CD4-positive, alpha-beta memory T cell (primary cell): Measurements from ENCODE around the gene GABBR1. TPM values are rescaled to one million over a fixed set of nuclear protein-coding genes. Genes with fewer than 3 reads are reported as not detected.

Source experiments
- CTCF ChIA-PET: fragments of 350-600 bp; sonication (Branson Sonifier 250); formaldehyde crosslinking; loops from one replicate; lab custom pipeline; 2021; ENCODE audit warnings: inconsistent platforms; ENCODE audit not compliant: partially characterized antibody; lab: Charles Lee
- POLR2A ChIA-PET: fragments of 350-600 bp; sonication (Branson Sonifier 250); formaldehyde crosslinking; loops from one replicate; lab custom pipeline; 2021; ENCODE audit not compliant: partially characterized antibody; lab: Charles Lee
- DNase-seq, 5 donors: peaks; one replicate each; pipeline versions ENCODE4 v3.0.0 to v3.0.0-alpha.2; 2020 to 2022; ENCODE audit warnings: mixed read lengths in 1 of 5
- H3K27ac ChIP-seq: one replicate; pipeline ENCODE4 v1.7.0; 2013; ENCODE audit warnings: low read depth, low read length
- H3K27me3 ChIP-seq: 2 replicates; pipeline ENCODE4 v1.7.0; 2013; ENCODE audit warnings: mild to moderate bottlenecking, low read length, moderate library complexity; ENCODE audit not compliant: insufficient read depth
- H3K36me3 ChIP-seq: 2 replicates; pipeline ENCODE4 v1.7.0; 2013; ENCODE audit warnings: mild to moderate bottlenecking, low read length, moderate library complexity; ENCODE audit not compliant: insufficient read depth
- H3K4me1 ChIP-seq: 2 replicates; pipeline ENCODE4 v1.7.0; 2013; ENCODE audit warnings: mild to moderate bottlenecking, low read length, moderate library complexity; ENCODE audit not compliant: insufficient read depth
- H3K4me3 ChIP-seq, 2 donors: one replicate each; pipeline ENCODE4 v1.7.0; 2013; ENCODE audit warnings: low read length in 2 of 2, mild to moderate bottlenecking in 1 of 2
- H3K9me3 ChIP-seq, 2 donors: one replicate each; pipeline ENCODE4 v1.7.0; 2013; ENCODE audit warnings: low read length in 2 of 2, control low read depth in 1 of 2; ENCODE audit not compliant: control insufficient read depth in 1 of 2
- H3K27ac Mint-ChIP-seq, 7 donors: one replicate each; pipeline ENCODE4 v1.8.0; 2020 to 2021; ENCODE audit warnings: mixed read lengths in 7 of 7, mild to moderate bottlenecking in 6 of 7, inconsistent platforms in 3 of 7, moderate library complexity in 3 of 7
- H3K27me3 Mint-ChIP-seq, 2 donors: one replicate each; pipeline ENCODE4 v1.8.0; 2020 to 2021; ENCODE audit warnings: mixed read lengths in 2 of 2
- H3K36me3 Mint-ChIP-seq, 2 donors: one replicate each; pipeline ENCODE4 v1.8.0; 2020 to 2021; ENCODE audit warnings: mixed read lengths in 2 of 2, inconsistent platforms in 1 of 2, mild to moderate bottlenecking in 1 of 2
- H3K4me1 Mint-ChIP-seq, 4 donors: one replicate each; pipeline ENCODE4 v1.8.0; 2020 to 2021; ENCODE audit warnings: mixed read lengths in 4 of 4, mild to moderate bottlenecking in 1 of 4
- H3K4me3 Mint-ChIP-seq, 8 donors: one replicate each; pipeline ENCODE4 v1.8.0; 2020 to 2021; ENCODE audit warnings: mixed read lengths in 8 of 8, mild to moderate bottlenecking in 7 of 8, moderate library complexity in 6 of 8, inconsistent platforms in 3 of 8
- H3K9me3 Mint-ChIP-seq, 8 donors: one replicate each; pipeline ENCODE4 v1.8.0; 2020 to 2021; ENCODE audit warnings: mixed read lengths in 8 of 8, mild to moderate bottlenecking in 5 of 8, inconsistent platforms in 3 of 8, moderate library complexity in 1 of 8
- intact Hi-C: fragments of 100-400 bp; cut with micrococcal nuclease; formaldehyde crosslinking; loops from one replicate; pipeline ENCODE4 v1.15.1; 2023
- polyA plus RNA-seq, 2 donors: library from polyadenylated mRNA; unstranded; fragments of 300-500 nt; fragmentation: Illumina TruSeq; gene quantifications; one replicate each; pipeline ENCODE4 v1.2.3, GENCODE V29; 2021
- total RNA-seq, 2 experiments: library from RNA; stranded (reverse); gene quantifications; one replicate each; pipeline ENCODE4 v1.2.3, GENCODE V29; 2021

The GABBR1 gene
- total and polyA plus RNA-seq, 4 experiments from 2014 or later: 1.8 to 58.9 (median 30.2) TPM

DNA sequence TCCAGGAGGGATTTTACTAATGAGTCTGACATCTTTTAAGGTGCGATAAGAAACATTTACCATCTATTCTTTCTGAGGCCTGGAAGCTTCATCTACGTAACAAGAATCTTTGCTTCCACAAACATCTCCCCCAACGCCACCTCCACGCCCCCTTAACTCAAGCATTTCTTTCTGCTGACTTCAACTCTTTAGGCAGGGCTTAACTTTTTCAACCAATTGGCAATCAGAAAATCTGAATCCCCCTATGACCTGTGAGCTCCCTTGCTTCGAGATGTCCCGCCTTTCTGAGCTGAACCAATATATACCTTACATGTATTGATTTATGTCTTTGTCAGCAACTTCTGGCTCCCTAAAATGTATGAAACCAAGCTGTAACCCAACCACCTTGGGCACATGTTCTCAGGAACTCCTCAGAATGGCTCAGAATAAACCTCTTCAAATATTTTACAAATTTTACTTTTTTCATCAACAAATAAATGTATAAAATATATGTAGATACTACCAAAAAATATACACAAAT, 36.5 kb downstream of the GABBR1 start:
- H3K27me3 ChIP-seq: peaks cover 5% of the 10 kb centered on the region
- no peaks in the 10 kb centered on the region for H3K36me3 Mint-ChIP-seq
- no peak overlapping the region for H3K27ac ChIP-seq
- no peak overlapping the region for H3K4me3 ChIP-seq
- no peaks in the 10 kb centered on the region for H3K4me1 Mint-ChIP-seq
- DNase-seq: no peak
- H3K4me1 ChIP-seq: no peaks in the 10 kb centered on the region
- peaks cover 0 to 4% of the 10 kb centered on the region in 2 donors for H3K27me3 Mint-ChIP-seq
- intact Hi-C loops: no loop called here
- ChIA-PET POLR2A (no interaction called here), CTCF (interaction anchor here (1.2 kb wide), 1 partner anchor 21 kb away, joined by 3 read pairs; no protein-coding TSS in a partner anchor)
- H3K9me3 Mint-ChIP-seq: no peaks in the 10 kb centered on the region
- H3K4me3 Mint-ChIP-seq: no peak overlapping the region
- no peaks in the 10 kb centered on the region for H3K9me3 ChIP-seq
- H3K27ac Mint-ChIP-seq: no peak overlapping the region
- H3K36me3 ChIP-seq: no peaks in the 10 kb centered on the region

DNA sequence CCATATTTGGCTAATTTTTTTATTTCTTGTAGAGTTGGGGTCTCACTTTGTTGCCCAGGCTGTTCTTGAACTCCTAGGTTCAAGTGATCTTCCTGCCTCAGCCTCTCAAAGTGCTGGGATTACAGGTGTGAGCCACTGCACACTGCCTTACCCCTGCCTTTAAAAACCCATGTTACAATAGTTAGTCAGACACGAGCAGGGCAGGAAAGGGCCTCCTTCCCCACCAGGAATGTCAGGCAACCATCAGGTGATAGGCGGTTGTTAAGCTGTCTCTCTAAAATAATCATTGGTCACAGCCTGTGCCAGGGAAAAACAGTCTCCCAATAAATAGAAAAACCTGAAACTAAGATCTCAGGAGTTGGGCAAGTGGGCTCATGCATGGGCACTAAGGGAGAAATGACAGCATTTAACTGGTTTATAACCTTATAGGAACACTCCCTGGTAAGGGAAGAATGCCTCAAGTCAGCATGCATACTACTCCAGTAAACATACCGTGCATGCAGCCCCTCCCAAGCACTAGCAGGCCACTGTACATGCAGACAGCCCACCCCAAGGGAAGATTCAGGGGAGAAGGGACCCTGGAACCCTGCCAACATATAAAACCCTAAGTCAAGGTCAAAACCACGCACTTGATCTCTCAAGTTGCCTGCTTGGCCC, 39.7 kb downstream of the GABBR1 start:
- no peaks in the 10 kb centered on the region for H3K9me3 ChIP-seq
- Mint-ChIP-seq H3K27ac (no peak overlapping the region), H3K27me3 (peaks cover 5 to 15% of the 10 kb centered on the region in 2 donors), H3K9me3 (no peaks in the 10 kb centered on the region), H3K4me1 (peaks cover 0 to 1% (median 0%) of the 10 kb centered on the region in 4 donors), H3K4me3 (no peak overlapping the region), H3K36me3 (no peaks in the 10 kb centered on the region)
- CTCF ChIA-PET: no interaction called here
- no peaks in the 10 kb centered on the region for H3K36me3 ChIP-seq
- POLR2A ChIA-PET: no interaction called here
- peaks cover 15% of the 10 kb centered on the region for H3K27me3 ChIP-seq
- DNase-seq: no peak
- H3K4me1 ChIP-seq: no peaks in the 10 kb centered on the region
- H3K27ac ChIP-seq: no peak overlapping the region
- intact Hi-C loops: no loop called here
- H3K4me3 ChIP-seq: no peak overlapping the region

DNA sequence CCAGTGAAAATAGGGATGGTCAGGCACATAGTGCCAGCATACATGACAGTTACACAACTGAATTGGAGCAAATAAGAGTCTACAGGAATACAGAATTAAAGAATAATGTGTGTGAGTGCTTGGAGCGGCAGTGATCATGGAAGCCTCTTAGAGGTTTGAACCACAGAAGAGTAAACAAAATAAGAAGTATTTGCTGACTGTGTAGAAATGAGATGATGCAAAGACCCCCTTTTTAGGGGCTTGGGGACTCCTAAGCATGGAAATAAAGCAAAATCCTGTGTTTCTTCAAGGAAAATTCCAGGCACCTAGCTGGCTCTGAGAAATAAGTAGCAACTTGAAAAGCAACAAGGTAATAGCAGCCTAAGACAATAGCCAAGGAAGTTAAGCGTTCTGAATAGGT, 41.3 kb downstream of the GABBR1 start:
- no peak overlapping the region for H3K27ac ChIP-seq
- H3K9me3 ChIP-seq: no peaks in the 10 kb centered on the region
- ChIA-PET CTCF (no interaction called here), POLR2A (no interaction called here)
- intact Hi-C loops: no loop called here
- Mint-ChIP-seq H3K36me3 (no peaks in the 10 kb centered on the region), H3K9me3 (no peaks in the 10 kb centered on the region), H3K27me3 (peaks cover 6 to 24% of the 10 kb centered on the region in 2 donors), H3K4me3 (no peak overlapping the region), H3K27ac (peak overlapping the region in 1 of 7 donors; percentile 18), H3K4me1 (peaks cover 0 to 1% (median 0%) of the 10 kb centered on the region in 4 donors)
- peaks cover 15% of the 10 kb centered on the region for H3K27me3 ChIP-seq
- no peaks in the 10 kb centered on the region for H3K36me3 ChIP-seq
- DNase-seq: no peak
- no peaks in the 10 kb centered on the region for H3K4me1 ChIP-seq
- no peak overlapping the region for H3K4me3 ChIP-seq

DNA sequence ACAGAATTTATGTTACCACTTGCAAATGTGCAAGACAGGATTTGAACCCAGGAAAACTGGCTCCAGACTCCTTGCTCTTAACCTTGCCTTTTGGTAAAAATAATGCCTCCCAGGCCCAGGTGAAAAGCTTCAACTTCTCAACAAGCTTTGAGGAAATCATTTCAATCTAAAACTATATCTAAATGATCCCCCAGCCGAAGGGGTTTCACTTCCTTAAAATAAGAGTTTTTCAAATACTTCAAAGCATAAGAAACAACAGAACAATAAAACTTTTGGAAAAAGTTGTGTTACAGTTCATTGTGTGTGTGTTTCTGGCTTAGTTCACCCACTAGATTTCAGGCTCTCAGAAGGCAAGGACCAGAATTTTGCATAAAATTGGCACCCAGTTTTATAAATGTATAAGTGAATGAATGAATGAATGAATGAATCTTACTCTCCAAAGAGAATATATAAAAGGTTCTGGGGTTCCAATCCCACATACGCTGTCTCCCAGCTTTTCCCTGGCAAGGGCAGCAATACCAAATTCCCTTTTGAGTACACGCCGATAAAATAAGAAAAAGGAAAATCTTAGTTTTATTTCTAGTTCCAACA, 42.7 kb downstream of the GABBR1 start:
- Mint-ChIP-seq H3K4me1 (peaks cover 0 to 1% (median 0%) of the 10 kb centered on the region in 4 donors), H3K36me3 (no peaks in the 10 kb centered on the region), H3K4me3 (no peak overlapping the region), H3K27ac (no peak overlapping the region), H3K9me3 (no peaks in the 10 kb centered on the region), H3K27me3 (peaks cover 8 to 31% of the 10 kb centered on the region in 2 donors)
- ChIA-PET CTCF (interaction anchor here (1.3 to 2.2 kb wide), 5 partner anchors 8 to 904 kb away, joined by 4 to 10 read pairs (median 6); no protein-coding TSS in a partner anchor), POLR2A (no interaction called here)
- H3K9me3 ChIP-seq: no peaks in the 10 kb centered on the region
- H3K36me3 ChIP-seq: no peaks in the 10 kb centered on the region
- intact Hi-C loops: no loop called here
- no peaks in the 10 kb centered on the region for H3K4me1 ChIP-seq
- DNase-seq: no peak
- H3K27ac ChIP-seq: no peak overlapping the region
- H3K4me3 ChIP-seq: no peak overlapping the region
- H3K27me3 ChIP-seq: peaks cover 15% of the 10 kb centered on the region

DNA sequence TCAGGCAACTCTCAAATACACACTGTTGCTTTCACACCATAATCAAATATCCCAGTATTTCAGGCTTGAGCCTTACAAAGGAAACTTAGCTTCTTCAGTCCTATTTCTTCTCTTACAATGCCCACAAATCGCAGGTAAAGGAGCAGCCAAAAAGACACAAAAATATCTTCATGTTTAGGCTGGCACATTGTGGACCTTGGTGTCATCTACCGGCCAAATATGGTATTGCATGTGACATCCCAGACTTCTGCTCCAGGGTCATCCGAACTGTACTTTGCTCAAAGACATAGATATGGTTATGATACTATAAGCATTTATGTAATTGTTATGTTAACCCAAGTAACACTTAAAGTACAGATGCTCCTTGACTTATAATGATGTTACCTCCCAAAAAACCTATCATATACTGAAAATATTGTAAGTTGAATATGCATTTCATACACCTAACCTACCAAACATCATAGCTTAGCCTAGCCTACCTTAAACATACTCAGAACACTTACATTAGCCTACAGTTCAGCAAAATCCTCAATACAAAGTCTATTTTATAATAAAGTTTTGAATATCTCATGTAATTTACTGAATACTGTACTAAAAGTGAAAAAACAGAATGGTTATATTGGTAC, 43.4 kb downstream of the GABBR1 start:
- Mint-ChIP-seq H3K4me3 (no peak overlapping the region), H3K4me1 (peaks cover 0 to 1% (median 0%) of the 10 kb centered on the region in 4 donors), H3K27ac (no peak overlapping the region), H3K36me3 (no peaks in the 10 kb centered on the region), H3K9me3 (no peaks in the 10 kb centered on the region), H3K27me3 (peaks cover 8 to 34% of the 10 kb centered on the region in 2 donors)
- CTCF ChIA-PET: interaction anchor here (0.5 to 2.2 kb wide), 7 partner anchors 9 to 573 kb away, joined by 3 to 10 read pairs (median 4); no protein-coding TSS in a partner anchor
- intact Hi-C loops: loop anchor here (2.0 kb wide), 1 partner anchor 573 kb away; no protein-coding TSS in a partner anchor
- peak; percentile 48 to 57 (median 51) for DNase-seq
- no peaks in the 10 kb centered on the region for H3K9me3 ChIP-seq
- H3K27ac ChIP-seq: no peak overlapping the region
- POLR2A ChIA-PET: no interaction called here
- H3K4me3 ChIP-seq: no peak overlapping the region
- H3K36me3 ChIP-seq: no peaks in the 10 kb centered on the region
- no peaks in the 10 kb centered on the region for H3K4me1 ChIP-seq
- peaks cover 15% of the 10 kb centered on the region for H3K27me3 ChIP-seq

DNA sequence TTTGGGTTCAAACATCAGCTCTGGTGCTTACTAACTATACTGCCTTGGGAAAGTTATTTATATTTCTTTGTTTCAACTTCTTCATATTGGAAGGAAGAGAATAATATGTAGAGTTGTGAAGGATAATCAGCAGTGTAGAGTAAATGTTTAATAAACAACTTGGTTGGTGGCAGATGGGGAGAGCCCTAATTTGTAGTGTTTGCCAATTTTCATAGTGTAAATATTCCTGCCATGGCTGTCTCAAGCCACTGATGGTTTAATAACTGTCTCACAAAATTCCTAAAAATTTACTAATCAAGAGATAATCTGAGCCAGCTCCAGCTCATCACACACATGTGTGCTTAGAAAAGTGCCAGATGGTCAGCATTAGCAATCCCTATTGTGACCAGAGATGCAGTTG, 48.2 kb downstream of the GABBR1 start, which contains the start of gene OR2H2:
OR2H2 (plus strand) TSS at position 301 of the 400 bp plus-strand sequence. CDS start 2,824 bp downstream, outside the sequence.
- peaks cover 0 to 1% (median 0%) of the 10 kb centered on the region in 4 donors for H3K4me1 Mint-ChIP-seq
- Histone ChIP-seq H3K27me3 (peaks cover 2% of the 10 kb centered on the region), H3K4me1 (no peaks in the 10 kb centered on the region), H3K27ac (no peak within 1 kb of the TSS), H3K4me3 (no peak within 1 kb of the TSS), H3K9me3 (no peaks in the 10 kb centered on the region), H3K36me3 (no peaks in the 10 kb centered on the region)
- H3K4me3 Mint-ChIP-seq: no peak within 1 kb of the TSS
- no peaks in the 10 kb centered on the region for H3K9me3 Mint-ChIP-seq
- no peaks in the 10 kb centered on the region for H3K36me3 Mint-ChIP-seq
- ChIA-PET POLR2A (no interaction called here), CTCF (interaction anchor here (0.6 to 1.1 kb wide), 2 partner anchors 569 to 1272 kb away, joined by 3 to 5 read pairs; no protein-coding TSS in a partner anchor)
- H3K27me3 Mint-ChIP-seq: peaks cover 18 to 43% of the 10 kb centered on the region in 2 donors
- intact Hi-C loops: no loop called here
- DNase-seq: no peak
- H3K27ac Mint-ChIP-seq: peak within 1 kb of the TSS in 1 of 7 donors; percentile 37

DNA sequence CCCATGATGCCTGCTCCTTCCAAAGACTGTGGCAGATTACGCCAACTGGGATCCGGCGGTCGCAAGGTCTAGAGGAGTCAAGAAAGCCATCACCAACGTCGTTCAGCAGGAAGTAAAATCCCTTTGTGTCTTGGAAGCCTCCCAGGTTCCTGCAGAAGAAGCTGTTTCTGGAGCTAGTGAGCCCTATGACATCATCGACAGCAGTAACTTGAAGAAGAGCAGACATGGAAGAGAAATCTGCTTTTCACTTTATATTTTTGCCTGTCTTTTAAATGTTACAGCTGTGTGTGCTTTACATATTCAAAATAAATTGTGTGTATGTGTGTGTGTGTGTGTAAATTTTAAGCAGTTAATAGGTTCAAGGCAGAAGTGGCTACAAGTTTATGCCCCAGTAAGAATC, 55.4 kb downstream of the GABBR1 start:
- Mint-ChIP-seq H3K4me1 (no peaks in the 10 kb centered on the region), H3K9me3 (no peaks in the 10 kb centered on the region), H3K4me3 (no peak overlapping the region), H3K27ac (no peak overlapping the region), H3K36me3 (no peaks in the 10 kb centered on the region), H3K27me3 (peaks cover 22 to 36% of the 10 kb centered on the region in 2 donors)
- Histone ChIP-seq H3K4me3 (no peak overlapping the region), H3K36me3 (no peaks in the 10 kb centered on the region), H3K27ac (no peak overlapping the region), H3K9me3 (no peaks in the 10 kb centered on the region), H3K4me1 (no peaks in the 10 kb centered on the region), H3K27me3 (peaks cover under 1% of the 10 kb centered on the region)
- CTCF ChIA-PET: interaction anchor here (1.8 kb wide), 1 partner anchor 12 kb away, joined by 6 read pairs; no protein-coding TSS in a partner anchor
- intact Hi-C loops: no loop called here
- no peak for DNase-seq
- POLR2A ChIA-PET: no interaction called here
